GM21825 (cell line): ENCODE results near the gene ZNF292.
A peak's percentile ranks its signal among the peaks of the same experiment; 100 is the strongest.
"Not testable (repeated sequence)": the region's sequence is repeated elsewhere in the genome, so short reads cannot be mapped to it uniquely, and the experiment has no call there.

Experiments
- ATAC-seq: cut with Tn5 transposase; IDR thresholded peaks from one replicate; pipeline ENCODE4 v1.9.1; 2021; ENCODE audit warnings: mild to moderate bottlenecking, moderate library complexity; ENCODE audit not compliant: unreplicated experiment

Gene ZNF292

GRCh38 chr6:87161299-87161698 is 5.9 kb downstream of the ZNF292 start:
- no peak for ATAC-seq

- no peak for ATAC-seq
Observed at GRCh38 chr6:87164004-87164403, 8.6 kb downstream of the ZNF292 start.

- no peak for ATAC-seq
Observed at GRCh38 chr6:87164506-87164905, 9.1 kb downstream of the ZNF292 start.

- ATAC-seq = no peak
Observed at GRCh38 chr6:87165185-87165584, 9.8 kb downstream of the ZNF292 start.

GRCh38 chr6:87171938-87172633 is 16.7 kb downstream of the ZNF292 start:
- no peak for ATAC-seq

GRCh38 chr6:87174078-87174579 is 18.8 kb downstream of the ZNF292 start:
- no peak for ATAC-seq

- ATAC-seq = no peak
Observed at GRCh38 chr6:87176493-87176892, 21.1 kb downstream of the ZNF292 start.

GRCh38 chr6:87180105-87180728 is 24.9 kb downstream of the ZNF292 start:
- no peak for ATAC-seq

- ATAC-seq = no peak
Observed at GRCh38 chr6:87181903-87182302, 26.5 kb downstream of the ZNF292 start.

GRCh38 chr6:87182321-87182720 is 27.0 kb downstream of the ZNF292 start:
- peak; percentile 48 for ATAC-seq

- no peak for ATAC-seq
Observed at GRCh38 chr6:87182940-87183339, 27.6 kb downstream of the ZNF292 start.

GRCh38 chr6:87183687-87184086 is 28.3 kb downstream of the ZNF292 start:
- ATAC-seq = no peak

- ATAC-seq = no peak
Observed at GRCh38 chr6:87184762-87185250, 29.4 kb downstream of the ZNF292 start.

GRCh38 chr6:87196275-87196842 is 41.0 kb downstream of the ZNF292 start:
- peak; percentile 40 for ATAC-seq

- peak; percentile 48 for ATAC-seq
Observed at GRCh38 chr6:87197547-87197946, 42.2 kb downstream of the ZNF292 start.

- ATAC-seq = not testable (repeated sequence)
Observed at GRCh38 chr6:87198022-87198810, 42.9 kb downstream of the ZNF292 start.

GRCh38 chr6:87199787-87200186 is 44.4 kb downstream of the ZNF292 start:
- ATAC-seq = no peak

- no peak for ATAC-seq
Observed at GRCh38 chr6:87200469-87201175, 45.3 kb downstream of the ZNF292 start.

- no peak for ATAC-seq
Observed at GRCh38 chr6:87203448-87204023, 48.2 kb downstream of the ZNF292 start.

GRCh38 chr6:87209812-87210211 is 54.4 kb downstream of the ZNF292 start:
- ATAC-seq = no peak
